HCT116 (cell line): ENCODE measurements around the gene LRRN2. TPM values are rescaled to one million over a fixed set of nuclear protein-coding genes. Genes with fewer than 3 reads are reported as not detected.

Source experiments
- ATAC-seq: fragments of 200-7000 bp; cut with Tn5 transposase; 2 replicates; pipeline ENCODE4 v1.9.1; 2020; ENCODE audit warnings: mild to moderate bottlenecking, moderate library complexity
- Bru-seq: library from RNA; stranded (reverse); fragments of 400-500 nt; gene quantifications from one replicate; lab custom pipeline; 2021; lab: Mats Ljungman, UMichigan
- BruChase-seq, 2 experiments: library from RNA; stranded (reverse); fragments of 400-500 nt; gene quantifications; one replicate each; lab custom pipeline; 2021; lab: Mats Ljungman, UMichigan
- BruUV-seq: library from RNA; stranded (reverse); fragments of 400-500 nt; replicated peaks from 2 replicates; lab custom pipeline; 2021; lab: Mats Ljungman, UMichigan
- CTCF ChIA-PET: fragments of 300-600 bp; sonication (Branson Sonifier 250); formaldehyde crosslinking; loops from one replicate; lab custom pipeline; 2021; ENCODE audit warnings: antibody characterized with exemption; lab: Charles Lee
- POLR2A ChIA-PET: fragments of 300-600, 350-600 bp; sonication (Branson Sonifier 250); formaldehyde crosslinking; loops from one replicate; lab custom pipeline; 2021; ENCODE audit warnings: antibody characterized with exemption; lab: Charles Lee
- RAD21 ChIA-PET, 2 experiments: fragments of 300-600 bp; sonication (Branson Sonifier 250); formaldehyde crosslinking; loops; one replicate each; lab custom pipeline; 2023; ENCODE audit warnings: low total read pairs in 2 of 2; ENCODE audit not compliant: uncharacterized antibody in 2 of 2, unreplicated experiment in 2 of 2, low non-redundant PET in 1 of 2; lab: Charles Lee
- DNase-seq: peaks from one replicate; pipeline ENCODE4 v3.0.0-alpha.2; 2010; ENCODE audit warnings: low read depth, low spot score
- H2AFZ ChIP-seq: fragments of 200-600 bp; shearing (Covaris generic), sonication (generic); 2 replicates; pipeline ENCODE4 v1.6.1; 2017; ENCODE audit warnings: low read depth, mixed run types, mixed read lengths, antibody characterized with exemption, low read length; ENCODE audit not compliant: poor library complexity, severe bottlenecking
- H3K27ac ChIP-seq: 2 replicates; pipeline ENCODE4 v1.5.1; 2012; ENCODE audit warnings: low read depth, low read length
- H3K27me3 ChIP-seq: fragments of 200-600 bp; sonication (generic); 2 replicates; pipeline ENCODE4 v1.6.1; 2016; ENCODE audit warnings: mixed run types, low read length, mixed read lengths; ENCODE audit not compliant: insufficient read depth
- H3K36me3 ChIP-seq, 2 experiments: fragments of 200-500 bp in 1 of 2; fragments of 200-600 bp in 1 of 2; sonication (Bioruptor generic) in 1 of 2; sonication (generic) in 1 of 2; 2 replicates each; pipeline versions ENCODE4 v1.5.1 to v1.6.1; 2014 to 2016; ENCODE audit warnings: low read length in 2 of 2, inconsistent platforms in 1 of 2, mixed read lengths in 1 of 2, mixed run types in 1 of 2; ENCODE audit not compliant: insufficient read depth in 2 of 2, control insufficient read depth in 1 of 2
- H3K4me1 ChIP-seq, 2 experiments: fragments of 200-600 bp in 1 of 2; sonication (generic) in 1 of 2; 2 replicates each; pipeline versions ENCODE4 v1.5.1 to v1.6.1; 2012 to 2017; ENCODE audit warnings: low read length in 2 of 2, inconsistent platforms in 1 of 2, mild to moderate bottlenecking in 1 of 2, mixed read lengths in 1 of 2, mixed run types in 1 of 2, moderate library complexity in 1 of 2; ENCODE audit not compliant: insufficient read depth in 2 of 2, control insufficient read depth in 1 of 2
- H3K4me2 ChIP-seq: fragments of 200-600 bp; sonication (generic); 2 replicates; pipeline ENCODE4 v1.6.1; 2017; ENCODE audit warnings: mixed run types, low read length, mixed read lengths
- H3K4me3 ChIP-seq, 2 experiments: fragments of 200-600 bp in 1 of 2; sonication (generic) in 1 of 2; replicated peaks in 1 of 2; 2 replicates each; pipeline ENCODE4 v1.5.1; 2011 to 2016; ENCODE audit warnings: low read length in 2 of 2, control low read depth in 1 of 2, low read depth in 1 of 2, mild to moderate bottlenecking in 1 of 2, mixed read lengths in 1 of 2, mixed run types in 1 of 2
- H3K79me2 ChIP-seq: fragments of 200-600 bp; sonication (generic); 2 replicates; pipeline ENCODE4 v1.6.1; 2017; ENCODE audit warnings: mild to moderate bottlenecking, mixed run types, low read length, moderate library complexity, mixed read lengths; ENCODE audit not compliant: insufficient read depth
- H3K9ac ChIP-seq: fragments of 200-600 bp; sonication (generic); 2 replicates; pipeline ENCODE4 v1.6.1; 2016; ENCODE audit warnings: low read length, mixed read lengths
- H3K9me2 ChIP-seq: fragments of 200-600 bp; sonication (generic), shearing (Covaris generic); 2 replicates; pipeline ENCODE4 v1.6.1; 2017; ENCODE audit warnings: mixed run types, mild to moderate bottlenecking, moderate library complexity; ENCODE audit not compliant: insufficient read depth
- H3K9me3 ChIP-seq, 2 experiments: fragments of 200-500 bp in 1 of 2; fragments of 200-600 bp in 1 of 2; sonication (Bioruptor generic) in 1 of 2; sonication (generic) in 1 of 2; 2 replicates each; pipeline ENCODE4 v1.6.1; 2014 to 2017; ENCODE audit warnings: low read length in 2 of 2, mixed read lengths in 2 of 2, inconsistent platforms in 1 of 2, low read depth in 1 of 2, mild to moderate bottlenecking in 1 of 2, mixed run types in 1 of 2, moderate library complexity in 1 of 2; ENCODE audit not compliant: control insufficient read depth in 1 of 2, insufficient read depth in 1 of 2
- H4K20me1 ChIP-seq: fragments of 200-600 bp; sonication (generic), shearing (Covaris generic); 2 replicates; pipeline ENCODE4 v1.6.1; 2017; ENCODE audit warnings: mixed run types, mild to moderate bottlenecking, moderate library complexity; ENCODE audit not compliant: insufficient read depth
- CBX3 ChIP-seq: IDR thresholded peaks from 2 replicates; pipeline ENCODE4 v1.6.1; 2012; ENCODE audit warnings: low read depth
- CEBPB ChIP-seq: IDR thresholded peaks from 2 replicates; pipeline ENCODE4 v1.6.1; 2012; ENCODE audit warnings: low read depth
- EGR1 ChIP-seq: IDR thresholded peaks from 2 replicates; pipeline ENCODE4 v1.6.1; 2012; ENCODE audit warnings: low read depth
- ELF1 ChIP-seq: IDR thresholded peaks from 2 replicates; pipeline ENCODE4 v1.6.1; 2012; ENCODE audit warnings: low read depth, borderline replicate concordance
- EZH2 ChIP-seq: fragments of 200-600 bp; sonication (generic); IDR thresholded peaks from 2 replicates; pipeline ENCODE4 v1.6.1; 2017; ENCODE audit warnings: antibody characterized with exemption, mixed run types
- JUND ChIP-seq: IDR thresholded peaks from 2 replicates; pipeline ENCODE4 v1.6.1; 2012
- POLR2AphosphoS5 ChIP-seq: IDR thresholded peaks from 2 replicates; pipeline ENCODE4 v1.6.1; 2011; ENCODE audit warnings: mild to moderate bottlenecking, low read depth, low read length, moderate library complexity
- SP1 ChIP-seq: IDR thresholded peaks from 2 replicates; pipeline ENCODE4 v1.6.1; 2012; ENCODE audit warnings: low read depth
- YY1 ChIP-seq: IDR thresholded peaks from 2 replicates; pipeline ENCODE4 v1.6.1; 2011; ENCODE audit warnings: low read length, low read depth, moderate library complexity, mild to moderate bottlenecking; ENCODE audit not compliant: insufficient replicate concordance; ENCODE audit errors: extremely low read depth
- ZFX ChIP-seq: fragments of 450-650 bp; IDR thresholded peaks from 2 replicates; pipeline ENCODE4 v1.6.1; 2017
- ZNF274 ChIP-seq: fragments of 200-500 bp; sonication (Bioruptor generic); IDR thresholded peaks from 2 replicates; pipeline ENCODE4 v1.6.1; 2014; ENCODE audit warnings: mild to moderate bottlenecking, low read depth, low read length, inconsistent platforms
- intact Hi-C: fragments of 100-400 bp; cut with micrococcal nuclease; formaldehyde crosslinking; loops from 2 replicates; pipeline ENCODE4 v1.10.0; 2022
- long read RNA-seq: library from polyadenylated mRNA; unstranded; transcript quantifications from one replicate; pipeline ENCODE4 v2.0.0, GENCODE V29; 2021; ENCODE audit not compliant: unreplicated experiment
- polyA plus RNA-seq: library from polyadenylated mRNA; unstranded; fragments of >200 nt; gene quantifications from 2 replicates; pipeline ENCODE4 v1.2.1, GENCODE V29; 2012; ENCODE audit warnings: missing spikeins
- total RNA-seq: library from RNA; stranded (reverse); gene quantifications from one replicate; pipeline ENCODE4 v1.2.1, GENCODE V29; 2021; ENCODE audit not compliant: unreplicated experiment
- TF ChIP-seq, protein P1 (sequence below): IDR thresholded peaks from 2 replicates; pipeline ENCODE4 v1.6.1; 2011; ENCODE audit warnings: mild to moderate bottlenecking, low read length, moderate library complexity; ENCODE audit not compliant: insufficient replicate concordance; ENCODE audit errors: extremely low read depth
- TF ChIP-seq, protein P2 (sequence below): IDR thresholded peaks from 2 replicates; pipeline ENCODE4 v1.6.1; 2012
- TF ChIP-seq, protein P3 (sequence below), 3 experiments: fragments of 200-600 bp in 1 of 3; sonication (generic) in 1 of 3; IDR thresholded peaks in 2 of 3; conservative IDR thresholded peaks in 1 of 3; 2 replicates each; pipeline ENCODE4 v1.5.1; 2012 to 2017; ENCODE audit warnings: low read depth in 2 of 3, low read length in 2 of 3, antibody characterized with exemption in 1 of 3, borderline replicate concordance in 1 of 3, control low read depth in 1 of 3, mild to moderate bottlenecking in 1 of 3, mixed read lengths in 1 of 3, mixed run types in 1 of 3, moderate library complexity in 1 of 3; ENCODE audit not compliant: insufficient read depth in 1 of 3

LRRN2 gene
- total RNA-seq, result 3.2 TPM
- 3.5 and 3.8 TPM in 2 replicates for polyA plus RNA-seq
- percentile 52 among the genes with signal in this experiment for Bru-seq, nascent RNA
- BruChase-seq, experiment 1, labeled RNA remaining after a 6-hour chase, result percentile 52 among the genes with signal in this experiment
- BruChase-seq, experiment 2, labeled RNA remaining after a 2-hour chase, result percentile 60 among the genes with signal in this experiment
- long read RNA-seq, full-length matches to known transcripts, result 6 of 7 reads
- long read RNA-seq, partial matches to known transcripts, result 0 of 7 reads
- long read RNA-seq, other reads (novel, unspliced or antisense), result 1 of 7 reads

DNA sequence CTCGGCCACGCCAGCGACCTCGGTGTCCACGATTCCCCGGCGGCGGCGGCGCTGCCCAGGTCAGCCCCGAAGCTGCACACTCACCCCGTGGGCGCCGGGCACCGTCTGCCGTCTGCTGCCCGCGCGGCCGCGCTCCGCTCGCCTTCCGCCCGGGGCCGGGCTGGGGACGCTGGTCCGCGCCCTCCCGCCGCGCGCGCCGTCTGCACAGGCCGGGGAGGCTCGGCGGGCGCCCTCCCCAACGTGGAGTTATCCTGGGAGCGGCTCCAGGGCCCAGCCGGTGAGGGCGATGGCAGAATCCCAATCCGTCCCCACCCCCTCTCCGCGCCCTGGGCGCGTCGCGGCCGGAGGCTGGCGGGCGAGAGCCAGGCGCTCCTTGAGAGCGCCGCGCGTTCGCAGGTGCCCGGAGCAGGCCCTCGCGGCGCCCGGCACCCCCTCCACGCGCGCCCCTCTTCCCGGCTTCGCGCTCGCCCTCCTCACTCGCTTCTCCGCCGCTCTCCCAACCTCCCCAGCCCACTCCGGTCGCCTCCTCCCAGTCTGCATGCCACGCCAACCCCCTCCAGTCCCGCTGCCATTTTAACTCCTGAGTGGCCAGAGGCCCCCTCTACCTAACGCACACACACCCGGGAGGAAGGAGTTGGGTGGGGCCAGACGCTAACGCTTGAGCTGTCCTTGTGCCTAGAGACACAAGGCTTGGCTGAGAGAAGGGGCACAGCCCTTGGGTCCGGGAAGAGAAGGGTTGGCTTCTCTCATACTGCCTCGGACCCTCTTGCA is at the start of gene LRRN2:
LRRN2 (minus strand) TSS at position 503 of the 771 bp plus-strand sequence. CDS start 65,746 bp downstream, outside the sequence.
- no peaks in the 10 kb centered on the region for H3K9me2 ChIP-seq
- H3K9ac ChIP-seq, result peak within 1 kb of the TSS; percentile 66
- no TSS peak for BruUV-seq
- TF ChIP-seq ZNF274, result no peak
- TF ChIP-seq CEBPB, result no peak
- peak; percentile 87 for TF ChIP-seq ZFX
- TF ChIP-seq SP1, result no peak
- TF ChIP-seq JUND, result no peak
- TF ChIP-seq EGR1, result no peak
- TF ChIP-seq CBX3, result no peak
- no peak for TF ChIP-seq ELF1
- TF ChIP-seq, protein P1, sequence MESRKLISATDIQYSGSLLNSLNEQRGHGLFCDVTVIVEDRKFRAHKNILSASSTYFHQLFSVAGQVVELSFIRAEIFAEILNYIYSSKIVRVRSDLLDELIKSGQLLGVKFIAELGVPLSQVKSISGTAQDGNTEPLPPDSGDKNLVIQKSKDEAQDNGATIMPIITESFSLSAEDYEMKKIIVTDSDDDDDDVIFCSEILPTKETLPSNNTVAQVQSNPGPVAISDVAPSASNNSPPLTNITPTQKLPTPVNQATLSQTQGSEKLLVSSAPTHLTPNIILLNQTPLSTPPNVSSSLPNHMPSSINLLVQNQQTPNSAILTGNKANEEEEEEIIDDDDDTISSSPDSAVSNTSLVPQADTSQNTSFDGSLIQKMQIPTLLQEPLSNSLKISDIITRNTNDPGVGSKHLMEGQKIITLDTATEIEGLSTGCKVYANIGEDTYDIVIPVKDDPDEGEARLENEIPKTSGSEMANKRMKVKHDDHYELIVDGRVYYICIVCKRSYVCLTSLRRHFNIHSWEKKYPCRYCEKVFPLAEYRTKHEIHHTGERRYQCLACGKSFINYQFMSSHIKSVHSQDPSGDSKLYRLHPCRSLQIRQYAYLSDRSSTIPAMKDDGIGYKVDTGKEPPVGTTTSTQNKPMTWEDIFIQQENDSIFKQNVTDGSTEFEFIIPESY, result no peak
- TF ChIP-seq, protein P2, sequence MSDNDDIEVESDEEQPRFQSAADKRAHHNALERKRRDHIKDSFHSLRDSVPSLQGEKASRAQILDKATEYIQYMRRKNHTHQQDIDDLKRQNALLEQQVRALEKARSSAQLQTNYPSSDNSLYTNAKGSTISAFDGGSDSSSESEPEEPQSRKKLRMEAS, result no peak
- TF ChIP-seq, protein P3, sequence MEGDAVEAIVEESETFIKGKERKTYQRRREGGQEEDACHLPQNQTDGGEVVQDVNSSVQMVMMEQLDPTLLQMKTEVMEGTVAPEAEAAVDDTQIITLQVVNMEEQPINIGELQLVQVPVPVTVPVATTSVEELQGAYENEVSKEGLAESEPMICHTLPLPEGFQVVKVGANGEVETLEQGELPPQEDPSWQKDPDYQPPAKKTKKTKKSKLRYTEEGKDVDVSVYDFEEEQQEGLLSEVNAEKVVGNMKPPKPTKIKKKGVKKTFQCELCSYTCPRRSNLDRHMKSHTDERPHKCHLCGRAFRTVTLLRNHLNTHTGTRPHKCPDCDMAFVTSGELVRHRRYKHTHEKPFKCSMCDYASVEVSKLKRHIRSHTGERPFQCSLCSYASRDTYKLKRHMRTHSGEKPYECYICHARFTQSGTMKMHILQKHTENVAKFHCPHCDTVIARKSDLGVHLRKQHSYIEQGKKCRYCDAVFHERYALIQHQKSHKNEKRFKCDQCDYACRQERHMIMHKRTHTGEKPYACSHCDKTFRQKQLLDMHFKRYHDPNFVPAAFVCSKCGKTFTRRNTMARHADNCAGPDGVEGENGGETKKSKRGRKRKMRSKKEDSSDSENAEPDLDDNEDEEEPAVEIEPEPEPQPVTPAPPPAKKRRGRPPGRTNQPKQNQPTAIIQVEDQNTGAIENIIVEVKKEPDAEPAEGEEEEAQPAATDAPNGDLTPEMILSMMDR (IDR thresholded peaks at IDR 0.05 in 2 of 3, conservative IDR thresholded peaks at IDR 0.05 in 1 of 3; ENCODE audit: borderline replicate concordance in 1 of 3, insufficient read depth in 1 of 3, low read depth in 2 of 3, low read length in 2 of 3), result no peak
- TF ChIP-seq YY1, result no peak
- TF ChIP-seq POLR2AphosphoS5, result peak; percentile 30; the same call in 1 of the 2 replicates
- no peak for TF ChIP-seq EZH2
- TF ChIP-seq, all 23 proteins: peak for 2
- no peak for DNase-seq
- intact Hi-C loops, result no loop called here
- peaks cover 6 to 16% of the 10 kb centered on the region in 2 experiments; a peak in 3 of 4 replicates for H3K4me1 ChIP-seq
- no peaks in the 10 kb centered on the region for H4K20me1 ChIP-seq
- peak within 1 kb of the TSS; percentile 91 for H3K4me2 ChIP-seq
- H3K27ac ChIP-seq, result peak within 1 kb of the TSS; percentile 57; the same call in 1 of the 2 replicates
- POLR2A ChIA-PET, result no interaction called here
- peak within 1 kb of the TSS; percentile 53 to 72 for H3K4me3 ChIP-seq
- peak; percentile 74 for ATAC-seq
- peak within 1 kb of the TSS; percentile 62 for H2AFZ ChIP-seq
- H3K79me2 ChIP-seq, result no peaks in the 10 kb centered on the region
- no peaks in the 10 kb centered on the region for H3K27me3 ChIP-seq
- H3K36me3 ChIP-seq, result no peaks in the 10 kb centered on the region
- no peaks in the 10 kb centered on the region for H3K9me3 ChIP-seq
- CTCF ChIA-PET, result interaction anchor here (1.1 to 1.4 kb wide), 2 partner anchors 78 to 122 kb away, joined by 3 to 4 read pairs; no protein-coding TSS in a partner anchor
- RAD21 ChIA-PET, result no interaction called here
